HEK293T (cell line): ENCODE data around the gene CLIP1.

Experiments
- BHLHE40 ChIP-seq: fragments of 450-650 bp; IDR thresholded peaks from 2 replicates; pipeline ENCODE4 v1.6.1; 2016; ENCODE audit warnings: mild to moderate bottlenecking, moderate library complexity, borderline replicate concordance
- FOXA1 ChIP-seq: fragments of 450-650 bp; IDR thresholded peaks from 2 replicates; pipeline ENCODE4 v1.6.1; 2016; ENCODE audit warnings: mild to moderate bottlenecking
- LEF1 ChIP-seq: fragments of 450-650 bp; IDR thresholded peaks from 2 replicates; pipeline ENCODE4 v1.6.1; 2017; ENCODE audit warnings: mild to moderate bottlenecking, borderline replicate concordance
- SP1 ChIP-seq: fragments of 450-650 bp; IDR thresholded peaks from 2 replicates; pipeline ENCODE4 v1.6.1; 2017
- SUZ12 ChIP-seq: fragments of 450-650 bp; IDR thresholded peaks from 2 replicates; pipeline ENCODE4 v1.6.1; 2016; ENCODE audit warnings: mild to moderate bottlenecking
- TARDBP ChIP-seq: fragments of 450-650 bp; IDR thresholded peaks from 2 replicates; pipeline ENCODE4 v1.6.1; 2016

DNA sequence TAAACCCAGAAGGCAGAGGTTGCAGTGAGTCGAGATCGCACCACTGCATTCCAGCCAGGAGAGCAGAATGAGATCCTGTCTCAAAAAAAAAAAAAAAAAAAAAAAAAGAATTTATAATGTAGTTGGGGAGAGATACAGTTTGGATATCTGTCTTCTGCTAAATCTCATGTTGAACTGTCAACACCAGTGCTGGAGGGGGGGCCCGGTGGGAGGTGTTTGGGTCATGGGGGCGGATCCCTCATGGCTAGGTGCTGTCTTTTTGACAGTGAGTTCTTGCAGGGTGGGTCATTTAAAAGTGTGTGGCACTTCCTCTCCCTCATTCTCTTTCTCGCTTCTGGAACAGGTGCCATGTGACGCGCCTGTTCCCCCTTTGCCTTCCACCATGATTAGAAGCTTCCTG, 32.8 kb downstream of the CLIP1 start:
- no peak for TF ChIP-seq FOXA1
- no peak for TF ChIP-seq BHLHE40
- TF ChIP-seq TARDBP: no peak
- no peak for TF ChIP-seq LEF1
- TF ChIP-seq SP1: no peak
- no peak for TF ChIP-seq SUZ12
